DND-41 (cell line): ENCODE measurements around the gene GUCA2B.
A peak's percentile ranks its signal among the peaks of the same experiment; 100 is the strongest.

Source experiments
- ATAC-seq: fragments of 200-7000 bp; cut with Tn5 transposase; 3 replicates; pipeline ENCODE4 v1.9.1; 2021; ENCODE audit warnings: low read depth; ENCODE audit not compliant: insufficient read depth
- DNase-seq: peaks from one replicate; pipeline ENCODE4 v3.0.0-alpha.2; 2020
- H2AFZ ChIP-seq: 2 replicates; pipeline ENCODE4 v1.6.0; 2012; ENCODE audit warnings: low read depth, low read length
- H3K27ac ChIP-seq: 2 replicates; pipeline ENCODE4 v1.5.1; 2012; ENCODE audit warnings: low read length, inconsistent platforms
- H3K27me3 ChIP-seq: fragments of 200-600 bp; sonication (generic); 2 replicates; pipeline ENCODE4 v1.6.0; 2012; ENCODE audit warnings: low read length, mild to moderate bottlenecking, inconsistent platforms; ENCODE audit not compliant: insufficient read depth, poor library complexity
- H3K36me3 ChIP-seq: 2 replicates; pipeline ENCODE4 v1.5.1; 2012; ENCODE audit warnings: low read length, inconsistent platforms; ENCODE audit not compliant: insufficient read depth
- H3K4me1 ChIP-seq: 2 replicates; pipeline ENCODE4 v1.5.1; 2012; ENCODE audit warnings: mild to moderate bottlenecking, low read length; ENCODE audit not compliant: insufficient read depth
- H3K4me2 ChIP-seq: 2 replicates; pipeline ENCODE4 v1.6.0; 2012; ENCODE audit warnings: mild to moderate bottlenecking, moderate library complexity, low read length, inconsistent platforms; ENCODE audit not compliant: insufficient read depth
- H3K4me3 ChIP-seq, 2 experiments: fragments of 200-600 bp in 1 of 2; shearing (Covaris generic) in 1 of 2; 2 replicates each; pipeline ENCODE4 v1.5.1; 2012 to 2016; ENCODE audit warnings: inconsistent platforms in 2 of 2, low read length in 2 of 2, mild to moderate bottlenecking in 2 of 2, low read depth in 1 of 2, moderate library complexity in 1 of 2
- H3K79me2 ChIP-seq: 2 replicates; pipeline ENCODE4 v1.6.0; 2012; ENCODE audit warnings: low read length, inconsistent platforms; ENCODE audit not compliant: insufficient read depth
- H3K9ac ChIP-seq: 2 replicates; pipeline ENCODE4 v1.6.0; 2012; ENCODE audit warnings: low read depth, mild to moderate bottlenecking, inconsistent platforms, low read length, moderate library complexity
- H3K9me3 ChIP-seq: 2 replicates; pipeline ENCODE4 v1.5.1; 2012; ENCODE audit warnings: low read length, moderate library complexity, mild to moderate bottlenecking, inconsistent platforms; ENCODE audit not compliant: insufficient read depth, severe bottlenecking
- H4K20me1 ChIP-seq: 2 replicates; pipeline ENCODE4 v1.6.0; 2012; ENCODE audit warnings: low read length; ENCODE audit not compliant: insufficient read depth
- EZH2 ChIP-seq: IDR thresholded peaks from 3 replicates; pipeline ENCODE4 v1.6.1; 2012; ENCODE audit warnings: borderline replicate concordance, low read depth, mild to moderate bottlenecking, moderate library complexity, low read length, inconsistent platforms; ENCODE audit not compliant: severe bottlenecking
- TF ChIP-seq, protein P1 (sequence below): IDR thresholded peaks from 2 replicates; pipeline ENCODE4 v1.5.1; 2012; ENCODE audit warnings: borderline replicate concordance, low read length, moderate library complexity, mild to moderate bottlenecking; ENCODE audit not compliant: poor library complexity, severe bottlenecking; ENCODE audit errors: extremely low read depth

Gene GUCA2B

GRCh38 chr1:42158189-42158588, 5.0 kb downstream of the GUCA2B start:
- Histone ChIP-seq H3K9ac (no peak overlapping the region), H3K27me3 (no peaks in the 10 kb centered on the region), H4K20me1 (no peaks in the 10 kb centered on the region; the same call in 1 of the 2 replicates), H3K27ac (peak overlapping the region; percentile 55; the same call in 1 of the 2 replicates), H2AFZ (peak overlapping the region; percentile 21; the same call in 1 of the 2 replicates), H3K4me2 (no peak overlapping the region), H3K9me3 (peaks cover 10% of the 10 kb centered on the region), H3K79me2 (no peaks in the 10 kb centered on the region), H3K36me3 (no peaks in the 10 kb centered on the region), H3K4me1 (peaks cover 14% of the 10 kb centered on the region), H3K4me3 (no peak overlapping the region)
- no peak for ATAC-seq
- TF ChIP-seq, protein P1, sequence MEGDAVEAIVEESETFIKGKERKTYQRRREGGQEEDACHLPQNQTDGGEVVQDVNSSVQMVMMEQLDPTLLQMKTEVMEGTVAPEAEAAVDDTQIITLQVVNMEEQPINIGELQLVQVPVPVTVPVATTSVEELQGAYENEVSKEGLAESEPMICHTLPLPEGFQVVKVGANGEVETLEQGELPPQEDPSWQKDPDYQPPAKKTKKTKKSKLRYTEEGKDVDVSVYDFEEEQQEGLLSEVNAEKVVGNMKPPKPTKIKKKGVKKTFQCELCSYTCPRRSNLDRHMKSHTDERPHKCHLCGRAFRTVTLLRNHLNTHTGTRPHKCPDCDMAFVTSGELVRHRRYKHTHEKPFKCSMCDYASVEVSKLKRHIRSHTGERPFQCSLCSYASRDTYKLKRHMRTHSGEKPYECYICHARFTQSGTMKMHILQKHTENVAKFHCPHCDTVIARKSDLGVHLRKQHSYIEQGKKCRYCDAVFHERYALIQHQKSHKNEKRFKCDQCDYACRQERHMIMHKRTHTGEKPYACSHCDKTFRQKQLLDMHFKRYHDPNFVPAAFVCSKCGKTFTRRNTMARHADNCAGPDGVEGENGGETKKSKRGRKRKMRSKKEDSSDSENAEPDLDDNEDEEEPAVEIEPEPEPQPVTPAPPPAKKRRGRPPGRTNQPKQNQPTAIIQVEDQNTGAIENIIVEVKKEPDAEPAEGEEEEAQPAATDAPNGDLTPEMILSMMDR = no peak
- no peak for TF ChIP-seq EZH2
- no peak for DNase-seq

DNA sequence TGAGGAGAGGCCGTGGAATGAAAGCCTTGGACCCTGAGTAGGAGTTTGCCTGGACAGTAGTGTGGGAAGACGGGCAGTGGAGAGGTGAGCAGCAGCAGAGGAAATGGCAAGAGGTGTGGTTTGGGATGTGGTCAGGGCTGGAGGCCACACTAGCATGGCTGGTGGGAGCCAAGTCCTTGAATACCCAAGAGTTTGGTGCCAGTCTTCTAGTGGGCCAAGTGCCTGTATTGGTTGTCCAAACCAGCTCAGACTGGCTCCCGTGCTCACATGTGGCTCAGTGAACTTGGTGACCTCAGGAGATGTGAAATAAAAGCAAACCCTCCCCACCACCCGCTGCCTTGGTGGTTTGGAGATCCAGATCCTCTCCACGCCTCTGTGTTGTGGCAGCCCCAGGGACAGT, 9.0 kb downstream of the GUCA2B start:
- Histone ChIP-seq H3K4me3 (no peak overlapping the region), H3K27ac (no peak overlapping the region), H2AFZ (no peak overlapping the region), H4K20me1 (no peaks in the 10 kb centered on the region; the same call in 1 of the 2 replicates), H3K4me1 (peaks cover 11% of the 10 kb centered on the region), H3K9me3 (peaks cover 10% of the 10 kb centered on the region), H3K4me2 (no peak overlapping the region), H3K79me2 (no peaks in the 10 kb centered on the region), H3K9ac (no peak overlapping the region), H3K27me3 (no peaks in the 10 kb centered on the region), H3K36me3 (no peaks in the 10 kb centered on the region)
- no peak for TF ChIP-seq EZH2
- TF ChIP-seq, protein P1 = no peak
- no peak for DNase-seq
- ATAC-seq = no peak

- H3K27ac ChIP-seq = no peak overlapping the region
- no peaks in the 10 kb centered on the region; the same call in 1 of the 2 replicates for H4K20me1 ChIP-seq
- H3K9me3 ChIP-seq = peaks cover 10% of the 10 kb centered on the region
- TF ChIP-seq EZH2 = no peak
- TF ChIP-seq, protein P1 = no peak
- no peaks in the 10 kb centered on the region for H3K27me3 ChIP-seq
- no peak overlapping the region for H2AFZ ChIP-seq
- peaks cover 1% of the 10 kb centered on the region for H3K4me1 ChIP-seq
- H3K4me3 ChIP-seq = no peak overlapping the region
- ATAC-seq (no peak), DNase-seq (no peak)
- H3K36me3 ChIP-seq = no peaks in the 10 kb centered on the region
- no peak overlapping the region for H3K4me2 ChIP-seq
- no peak overlapping the region for H3K9ac ChIP-seq
- H3K79me2 ChIP-seq = no peaks in the 10 kb centered on the region
Measured at GRCh38 chr1:42163114-42163513, 9.9 kb downstream of the GUCA2B start.
